Measurements from ENCODE around the gene C1orf35. TPM values are rescaled to one million over a fixed set of nuclear protein-coding genes. Genes with fewer than 3 reads are reported as not detected.

C1orf35 gene
- total RNA-seq, 4 donors from 2014 or later: 8.5 to 21.3 (median 18.1) TPM

DNA sequence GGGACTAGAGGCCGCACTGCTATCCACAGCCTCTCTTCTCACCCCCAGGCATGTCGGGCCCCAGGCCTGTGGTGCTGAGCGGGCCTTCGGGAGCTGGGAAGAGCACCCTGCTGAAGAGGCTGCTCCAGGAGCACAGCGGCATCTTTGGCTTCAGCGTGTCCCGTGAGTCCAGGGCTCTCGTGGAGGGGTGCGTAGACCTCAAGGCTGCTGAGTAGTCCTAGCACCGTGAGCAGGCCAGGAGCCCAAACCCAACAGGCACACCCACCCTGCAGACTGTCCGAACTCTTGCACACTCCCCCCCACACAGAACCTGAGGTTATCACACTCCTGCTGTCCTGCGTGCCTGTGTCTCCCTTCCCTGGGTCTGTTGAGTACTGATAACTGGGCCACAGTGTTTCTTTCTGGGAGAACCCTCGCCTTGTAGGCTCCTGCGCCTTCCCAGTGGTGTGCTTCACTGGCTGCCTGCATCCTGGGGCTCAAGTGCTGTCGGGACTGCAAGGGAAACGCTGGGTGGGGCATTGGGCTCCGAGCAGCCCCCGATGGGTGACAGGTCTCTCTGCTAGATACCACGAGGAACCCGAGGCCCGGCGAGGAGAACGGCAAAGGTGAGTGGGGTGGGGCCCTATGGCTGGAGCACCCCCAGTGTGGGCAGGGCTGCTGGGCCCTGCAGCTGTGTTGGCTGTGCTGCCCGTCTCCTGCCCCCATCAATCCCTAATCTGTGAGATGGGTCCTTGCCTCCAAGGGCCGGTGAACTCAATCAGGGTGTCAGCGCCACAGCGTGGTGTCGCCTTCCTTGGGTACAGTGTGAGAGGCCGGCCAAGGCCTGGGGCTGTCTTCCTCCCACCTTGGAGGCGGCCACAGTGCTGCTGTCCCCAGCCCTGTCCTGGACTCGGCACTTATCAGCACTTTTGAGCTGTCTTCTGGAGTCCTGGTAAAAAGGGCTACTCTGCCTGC is 42.6 kb upstream of the C1orf35 start:
- intact Hi-C loops (cut with DNase I): no loop called here
- TF ChIP-seq, protein P1, sequence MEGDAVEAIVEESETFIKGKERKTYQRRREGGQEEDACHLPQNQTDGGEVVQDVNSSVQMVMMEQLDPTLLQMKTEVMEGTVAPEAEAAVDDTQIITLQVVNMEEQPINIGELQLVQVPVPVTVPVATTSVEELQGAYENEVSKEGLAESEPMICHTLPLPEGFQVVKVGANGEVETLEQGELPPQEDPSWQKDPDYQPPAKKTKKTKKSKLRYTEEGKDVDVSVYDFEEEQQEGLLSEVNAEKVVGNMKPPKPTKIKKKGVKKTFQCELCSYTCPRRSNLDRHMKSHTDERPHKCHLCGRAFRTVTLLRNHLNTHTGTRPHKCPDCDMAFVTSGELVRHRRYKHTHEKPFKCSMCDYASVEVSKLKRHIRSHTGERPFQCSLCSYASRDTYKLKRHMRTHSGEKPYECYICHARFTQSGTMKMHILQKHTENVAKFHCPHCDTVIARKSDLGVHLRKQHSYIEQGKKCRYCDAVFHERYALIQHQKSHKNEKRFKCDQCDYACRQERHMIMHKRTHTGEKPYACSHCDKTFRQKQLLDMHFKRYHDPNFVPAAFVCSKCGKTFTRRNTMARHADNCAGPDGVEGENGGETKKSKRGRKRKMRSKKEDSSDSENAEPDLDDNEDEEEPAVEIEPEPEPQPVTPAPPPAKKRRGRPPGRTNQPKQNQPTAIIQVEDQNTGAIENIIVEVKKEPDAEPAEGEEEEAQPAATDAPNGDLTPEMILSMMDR (IDR thresholded peaks at IDR 0.05): no peak
- TF ChIP-seq POLR2A (IDR thresholded peaks at IDR 0.05): no peak
- no peaks in the 10 kb centered on the region for H3K9me3 ChIP-seq
- WGBS, 2 donors: 74 to 79% methylated on average over 8 to 10 of the region's 31 CpGs
- peaks cover 16 to 42% (median 20%) of the 10 kb centered on the region in 3 donors for H3K36me3 ChIP-seq
- peaks cover 65 to 100% (median 72%) of the 10 kb centered on the region in 3 donors for H3K4me1 ChIP-seq
- no peaks in the 10 kb centered on the region for H3K27me3 ChIP-seq
- H3K4me3 ChIP-seq: no peak overlapping the region
- peak overlapping the region in 3 of 4 donors; percentile 14 to 66 (median 48) for H3K27ac ChIP-seq
- DNase-seq: no peak

DNA sequence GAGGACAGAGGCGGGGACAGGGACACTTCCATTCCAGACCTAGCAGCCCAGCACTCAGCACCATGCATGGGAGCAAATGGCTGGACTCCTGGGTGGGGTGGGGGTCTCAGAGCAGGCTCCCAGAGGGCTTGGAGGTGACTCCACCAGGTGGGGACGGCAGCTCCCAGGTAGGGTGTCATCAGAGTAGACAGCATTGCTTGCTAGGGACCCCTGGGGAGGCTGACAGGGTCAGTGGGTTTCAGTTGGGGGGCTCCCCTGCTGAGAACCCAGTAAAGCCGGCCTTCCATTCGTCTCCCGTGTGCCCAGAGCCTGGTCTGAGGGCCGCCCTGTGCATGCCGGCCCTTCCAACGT is 41.8 kb upstream of the C1orf35 start:
- peak overlapping the region; percentile 6 to 66 (median 52) for H3K27ac ChIP-seq
- peaks cover 59 to 94% (median 65%) of the 10 kb centered on the region in 3 donors for H3K4me1 ChIP-seq
- no peak overlapping the region for H3K4me3 ChIP-seq
- peaks cover 16 to 42% (median 20%) of the 10 kb centered on the region in 3 donors for H3K36me3 ChIP-seq
- TF ChIP-seq, protein P1 (IDR thresholded peaks at IDR 0.05): no peak
- TF ChIP-seq POLR2A (IDR thresholded peaks at IDR 0.05): no peak
- no peaks in the 10 kb centered on the region for H3K27me3 ChIP-seq
- H3K9me3 ChIP-seq: no peaks in the 10 kb centered on the region
- WGBS, 2 donors: 80 to 82% methylated on average over 2 to 7 of the region's 8 CpGs
- DNase-seq: no peak
- intact Hi-C loops (cut with DNase I): no loop called here

DNA sequence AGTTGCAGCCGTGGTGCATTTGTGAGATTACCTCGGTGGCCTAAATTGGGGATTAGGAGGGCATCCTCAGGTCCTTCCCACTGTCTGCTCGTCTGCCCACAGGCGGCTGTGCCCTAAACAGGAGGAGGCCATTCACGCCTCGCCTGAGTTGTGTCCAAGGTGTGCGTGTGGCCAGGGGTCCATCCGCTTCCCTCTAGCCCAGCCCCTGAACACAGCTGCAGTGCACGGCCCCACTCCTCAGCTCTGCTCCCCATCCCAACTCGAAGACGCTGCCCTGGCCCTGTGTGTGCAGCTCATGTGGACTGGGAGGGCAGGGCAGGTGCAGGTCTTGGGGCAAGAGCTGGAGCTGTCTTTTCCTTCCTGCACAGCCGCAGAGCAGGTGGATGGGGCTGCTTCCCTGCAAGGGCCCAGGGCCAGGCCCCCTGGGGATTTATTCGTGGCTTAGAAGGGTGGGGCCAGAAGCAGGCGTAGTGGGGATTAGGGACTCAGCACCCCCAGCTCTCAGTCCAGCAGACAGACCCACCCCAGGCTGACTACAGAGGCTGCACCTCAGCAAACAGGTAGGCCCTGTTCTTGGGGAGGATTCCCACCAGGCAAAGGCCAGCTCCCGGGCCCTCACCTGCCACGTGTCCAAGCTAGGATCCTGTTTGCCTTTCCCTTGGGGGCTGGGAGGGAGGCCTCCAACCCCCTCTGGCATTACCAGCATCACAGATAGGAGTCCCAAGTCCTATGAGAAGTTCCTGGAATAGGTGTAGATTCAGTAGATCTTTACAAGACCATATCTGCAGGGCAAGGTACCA is 41.3 kb upstream of the C1orf35 start:
- no peak for DNase-seq
- no peaks in the 10 kb centered on the region for H3K9me3 ChIP-seq
- no peaks in the 10 kb centered on the region for H3K27me3 ChIP-seq
- TF ChIP-seq, protein P1 (IDR thresholded peaks at IDR 0.05): no peak
- no peak for TF ChIP-seq POLR2A (IDR thresholded peaks at IDR 0.05)
- intact Hi-C loops (cut with DNase I): no loop called here
- peak overlapping the region; percentile 6 to 100 (median 52) for H3K27ac ChIP-seq
- H3K36me3 ChIP-seq: peaks cover 16 to 42% (median 20%) of the 10 kb centered on the region in 3 donors
- H3K4me1 ChIP-seq: peaks cover 53 to 90% (median 59%) of the 10 kb centered on the region in 3 donors
- H3K4me3 ChIP-seq: no peak overlapping the region
- 80% methylated on average over 1 of the region's 16 CpGs; no CpG with 5 or more reads in 1 of the 2 donors for WGBS, 2 donors

DNA sequence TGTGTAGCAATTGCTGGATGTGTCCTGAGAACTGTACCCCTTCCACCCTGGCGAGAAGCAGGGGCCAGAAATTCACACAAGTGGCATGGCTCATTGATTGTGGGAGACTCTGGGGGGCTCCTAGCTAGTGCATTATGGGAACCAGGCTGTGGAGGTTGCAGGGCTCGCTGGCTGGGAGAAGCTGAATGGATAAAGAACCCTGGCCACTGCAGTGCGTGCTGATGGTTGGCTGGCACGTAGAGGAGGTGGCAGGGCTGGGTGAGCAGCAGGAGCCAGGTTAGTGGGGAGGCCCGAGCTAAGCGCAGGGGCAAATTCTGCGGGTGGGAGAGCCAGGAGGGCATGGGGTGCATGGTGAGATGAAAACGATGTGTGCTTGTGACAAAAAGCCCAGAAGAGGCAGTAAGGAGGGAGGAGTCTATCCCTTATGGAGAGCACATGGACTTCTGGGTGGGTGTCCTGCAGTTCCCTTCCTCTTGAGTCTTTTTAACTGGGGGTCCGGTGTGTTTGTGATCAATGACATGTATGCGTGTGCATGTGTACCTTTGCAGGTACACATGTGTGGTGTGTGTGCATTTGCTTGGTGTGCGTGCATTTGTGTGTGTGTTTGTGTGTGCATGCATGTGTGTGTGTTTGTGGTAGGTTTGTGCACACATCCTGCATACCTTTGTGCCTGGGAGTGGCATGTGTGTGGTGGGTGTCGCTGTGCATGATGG is 40.5 kb upstream of the C1orf35 start:
- Histone ChIP-seq H3K27ac (peak overlapping the region in 3 of 4 donors; percentile 98 to 100 (median 100)), H3K4me1 (peaks cover 46 to 87% (median 51%) of the 10 kb centered on the region in 3 donors), H3K36me3 (peaks cover 16 to 36% (median 20%) of the 10 kb centered on the region in 3 donors), H3K4me3 (peak overlapping the region in 1 of 4 donors; percentile 92), H3K27me3 (no peaks in the 10 kb centered on the region), H3K9me3 (no peaks in the 10 kb centered on the region)
- TF ChIP-seq POLR2A (IDR thresholded peaks at IDR 0.05): no peak
- TF ChIP-seq, protein P1 (IDR thresholded peaks at IDR 0.05): no peak
- WGBS, 2 donors: 69 to 75% methylated on average over 7 to 11 of the region's 12 CpGs
- intact Hi-C loops (cut with DNase I): no loop called here
- no peak for DNase-seq
